A549 (cell line): ENCODE measurements around the gene MITF. TPM values are rescaled to one million over a fixed set of nuclear protein-coding genes. Genes with fewer than 3 reads are reported as not detected.

Source experiments
- ATAC-seq, 2 experiments: fragments of 200-7000 bp in 1 of 2; fragments of >200 bp in 1 of 2; cut with Nextera tagmentation in 1 of 2; cut with Tn5 transposase in 1 of 2; 3 replicates each; pipeline versions ENCODE4 v1.8.0 to v1.9.1; 2018 to 2020; ENCODE audit warnings: mild to moderate bottlenecking in 1 of 2, moderate library complexity in 1 of 2
- CTCF ChIA-PET: fragments of 300-600 bp; sonication (Branson Sonifier 250); formaldehyde crosslinking; extraction: SDS; loops from one replicate; lab custom pipeline; 2021; ENCODE audit warnings: antibody characterized with exemption, inconsistent platforms; lab: Yijun Ruan, JAX
- POLR2A ChIA-PET: fragments of 350-600 bp; formaldehyde crosslinking; extraction: SDS; loops from one replicate; lab custom pipeline; 2021; ENCODE audit warnings: antibody characterized with exemption, inconsistent platforms; lab: Yijun Ruan, JAX
- DNase-seq, 2 experiments: peaks; one replicate each; pipeline versions ENCODE4 v3.0.0 to v3.0.0-alpha.2; 2011 to 2016; ENCODE audit warnings: low read depth in 1 of 2, low spot score in 1 of 2
- FAIRE-seq: peaks from 2 replicates; lab custom pipeline; 2011; peaks lifted over from hg19 to GRCh38; lab: Jason Lieb, UNC
- H3K27ac ChIP-seq, 2 experiments: fragments of >200 bp; sonication (Bioruptor Twin); formaldehyde crosslinking; 3 replicates each; pipeline ENCODE4 v1.5.1; 2016 to 2017
- H3K4me1 ChIP-seq: fragments of >200 bp; sonication (Bioruptor Twin); formaldehyde crosslinking; 3 replicates; pipeline ENCODE4 v1.6.1; 2016
- H3K4me2 ChIP-seq: fragments of >200 bp; sonication (Bioruptor Twin); formaldehyde crosslinking; 3 replicates; pipeline ENCODE4 v1.6.1; 2016
- H3K4me3 ChIP-seq: fragments of >200 bp; sonication (Bioruptor Twin); formaldehyde crosslinking; 3 replicates; pipeline ENCODE4 v1.5.1; 2016
- H3K9me3 ChIP-seq: fragments of >200 bp; sonication (Bioruptor Twin); formaldehyde crosslinking; 3 replicates; pipeline ENCODE4 v1.6.1; 2016
- CBX2 ChIP-seq: fragments of 200-600 bp; sonication (generic); IDR thresholded peaks from 2 replicates; pipeline ENCODE4 v1.6.1; 2016; ENCODE audit warnings: low read depth, mild to moderate bottlenecking, borderline replicate concordance
- CHD2 ChIP-seq: fragments of 150-350 bp; IDR thresholded peaks from 2 replicates; pipeline ENCODE4 v1.6.1; 2014; ENCODE audit warnings: low read length; ENCODE audit not compliant: partially characterized antibody
- ESRRA ChIP-seq: fragments of 150-350 bp; IDR thresholded peaks from 2 replicates; pipeline ENCODE4 v1.6.1; 2014; ENCODE audit warnings: mild to moderate bottlenecking, low read length, borderline replicate concordance
- FOSB ChIP-seq: fragments of 250-450 bp; sonication (Bioruptor Pico); IDR thresholded peaks from 2 replicates; pipeline ENCODE4 v1.5.0; 2020; ENCODE audit warnings: mild to moderate bottlenecking, moderate library complexity
- FOSL2 ChIP-seq, 2 experiments: fragments of 450-650 bp in 1 of 2; fragments of >200 bp in 1 of 2; sonication (Bioruptor Twin) in 1 of 2; formaldehyde crosslinking; IDR thresholded peaks; 2 replicates each; pipeline versions ENCODE4 v1.5.0 to v1.6.1; 2016 to 2020; ENCODE audit warnings: mild to moderate bottlenecking in 1 of 2, moderate library complexity in 1 of 2
- FOXS1 ChIP-seq: fragments of 250-450 bp; sonication (Bioruptor Pico); IDR thresholded peaks from 2 replicates; pipeline ENCODE4 v1.5.0; 2020; ENCODE audit warnings: mild to moderate bottlenecking, moderate library complexity
- GATA3 ChIP-seq: IDR thresholded peaks from 2 replicates; pipeline ENCODE4 v1.6.1; 2012; ENCODE audit warnings: borderline replicate concordance
- HEYL ChIP-seq: fragments of 250-450 bp; sonication (Bioruptor Pico); IDR thresholded peaks from 2 replicates; pipeline ENCODE4 v1.8.0; 2021; ENCODE audit warnings: mild to moderate bottlenecking, moderate library complexity
- HOXB5 ChIP-seq: fragments of 250-450 bp; sonication (Bioruptor Pico); IDR thresholded peaks from 2 replicates; pipeline ENCODE4 v1.5.0; 2020; ENCODE audit warnings: mild to moderate bottlenecking, moderate library complexity
- KDM1A ChIP-seq: fragments of 200-600 bp; sonication (generic); IDR thresholded peaks from 2 replicates; pipeline ENCODE4 v1.6.1; 2016; ENCODE audit warnings: low read depth, mild to moderate bottlenecking
- KDM5A ChIP-seq: fragments of 200-600 bp; sonication (generic); IDR thresholded peaks from 2 replicates; pipeline ENCODE4 v1.6.1; 2016; ENCODE audit warnings: antibody characterized with exemption, mild to moderate bottlenecking
- MAZ ChIP-seq: fragments of 150-350 bp; IDR thresholded peaks from 2 replicates; pipeline ENCODE4 v1.6.1; 2014; ENCODE audit warnings: antibody characterized with exemption, low read depth, low read length, borderline replicate concordance
- NPAS2 ChIP-seq: fragments of 250-450 bp; sonication (Bioruptor Pico); IDR thresholded peaks from 2 replicates; pipeline ENCODE4 v1.8.0; 2022; ENCODE audit warnings: mild to moderate bottlenecking, moderate library complexity, borderline replicate concordance
- POLR2AphosphoS2 ChIP-seq: conservative IDR thresholded peaks from 2 replicates; pipeline ENCODE4 v1.6.1; 2012; ENCODE audit warnings: low read length, improper control_type of control experiment, inconsistent platforms
- RFX5 ChIP-seq: fragments of 450-650 bp; IDR thresholded peaks from 2 replicates; pipeline ENCODE4 v1.7.1; 2014; ENCODE audit warnings: antibody characterized with exemption, mild to moderate bottlenecking, moderate library complexity
- TP53 ChIP-seq: fragments of 250-450 bp; sonication (Bioruptor Pico); IDR thresholded peaks from 2 replicates; pipeline ENCODE4 v1.5.0; 2021; ENCODE audit warnings: mild to moderate bottlenecking, moderate library complexity
- WGBS: methylation state at CpG from one replicate; pipeline ENCODE4 v1.1.6; 2017; ENCODE audit errors: missing lambda C conversion rate; 5-methylcytosine and 5-hydroxymethylcytosine counted together
- polyA plus RNA-seq, 4 experiments: library from polyadenylated mRNA; depleted of rRNA in 3 of 4; stranded (reverse); fragments of >200 nt; fragmentation: RNase III in 1 of 4; extraction: RNeasy Plus Mini Kit Qiagen cat#74134 plus additional on column Dnase treatment in 1 of 4; gene quantifications; 2 replicates in 3 of 4; 3 replicates in 1 of 4; pipeline ENCODE4 v1.2.3, GENCODE V29; 2011 to 2017
- TF ChIP-seq, protein P1 (sequence below): IDR thresholded peaks from 2 replicates; pipeline ENCODE4 v1.6.1; 2012
- TF ChIP-seq, protein P2 (sequence below): fragments of >200 bp; sonication (Bioruptor Twin); formaldehyde crosslinking; IDR thresholded peaks from 3 replicates; pipeline ENCODE4 v1.6.1; 2016
- TF ChIP-seq, protein P3 (sequence below): IDR thresholded peaks from 2 replicates; pipeline ENCODE4 v1.6.1; 2012; ENCODE audit warnings: low read depth, borderline replicate concordance

The MITF gene
- polyA plus RNA-seq, 2 of the 4 experiments (the other 2 are of a cell fraction), result 14.3 to 15.9 TPM

DNA sequence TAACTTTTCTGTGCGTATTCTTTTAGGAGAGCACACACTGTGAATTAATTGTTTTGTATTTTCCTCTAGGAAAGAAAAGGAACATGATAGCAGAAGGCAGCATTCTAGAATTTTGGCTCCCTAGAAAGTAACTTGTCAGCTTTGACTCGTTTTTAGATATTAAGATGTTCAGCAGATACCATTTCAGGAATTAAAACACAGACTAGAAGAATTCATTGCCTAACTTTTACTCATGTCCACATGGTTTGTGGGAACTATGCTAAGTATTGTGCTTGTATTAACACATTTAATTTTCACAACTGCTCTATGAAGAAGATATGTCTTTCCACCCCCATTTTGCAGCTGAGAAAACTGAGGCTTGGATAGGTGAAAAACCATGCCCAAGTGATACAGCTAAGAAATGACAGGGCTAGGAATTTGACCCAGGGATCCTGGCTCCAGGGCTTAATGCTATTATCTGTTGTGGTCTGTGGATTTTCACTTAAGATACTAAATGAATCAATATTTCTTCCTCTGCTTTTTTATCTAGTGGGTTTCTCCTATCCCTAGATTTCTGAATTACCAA is 128.8 kb downstream of the MITF start:
- ATAC-seq, result no peak
- Histone ChIP-seq H3K4me2 (peak overlapping the region; percentile 89), H3K27ac (peak overlapping the region; percentile 80), H3K9me3 (no peaks in the 10 kb centered on the region), H3K4me1 (peaks cover 75% of the 10 kb centered on the region), H3K4me3 (peak overlapping the region; percentile 45)
- no peak for TF ChIP-seq POLR2AphosphoS2
- no peak for TF ChIP-seq MAZ
- TF ChIP-seq KDM1A, result peak; percentile 89
- TF ChIP-seq FOSB (CRISPR knock-in tag), result no peak
- TF ChIP-seq, protein P1, sequence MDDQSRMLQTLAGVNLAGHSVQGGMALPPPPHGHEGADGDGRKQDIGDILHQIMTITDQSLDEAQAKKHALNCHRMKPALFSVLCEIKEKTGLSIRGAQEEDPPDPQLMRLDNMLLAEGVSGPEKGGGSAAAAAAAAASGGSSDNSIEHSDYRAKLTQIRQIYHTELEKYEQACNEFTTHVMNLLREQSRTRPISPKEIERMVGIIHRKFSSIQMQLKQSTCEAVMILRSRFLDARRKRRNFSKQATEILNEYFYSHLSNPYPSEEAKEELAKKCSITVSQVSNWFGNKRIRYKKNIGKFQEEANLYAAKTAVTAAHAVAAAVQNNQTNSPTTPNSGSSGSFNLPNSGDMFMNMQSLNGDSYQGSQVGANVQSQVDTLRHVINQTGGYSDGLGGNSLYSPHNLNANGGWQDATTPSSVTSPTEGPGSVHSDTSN, result no peak
- DNase-seq, result no peak
- CTCF ChIA-PET, result interaction anchor here (0.6 to 3.0 kb wide), 5 partner anchors 12 to 395 kb away, joined by 3 to 16 read pairs (median 3); no protein-coding TSS in a partner anchor
- FAIRE-seq, result peak; percentile 76
- POLR2A ChIA-PET, result interaction anchor here (0.7 kb wide), 1 partner anchor 12 kb away, joined by 3 read pairs; no protein-coding TSS in a partner anchor
- WGBS, result 45% methylated on average over 2 of the region's 2 CpGs

DNA sequence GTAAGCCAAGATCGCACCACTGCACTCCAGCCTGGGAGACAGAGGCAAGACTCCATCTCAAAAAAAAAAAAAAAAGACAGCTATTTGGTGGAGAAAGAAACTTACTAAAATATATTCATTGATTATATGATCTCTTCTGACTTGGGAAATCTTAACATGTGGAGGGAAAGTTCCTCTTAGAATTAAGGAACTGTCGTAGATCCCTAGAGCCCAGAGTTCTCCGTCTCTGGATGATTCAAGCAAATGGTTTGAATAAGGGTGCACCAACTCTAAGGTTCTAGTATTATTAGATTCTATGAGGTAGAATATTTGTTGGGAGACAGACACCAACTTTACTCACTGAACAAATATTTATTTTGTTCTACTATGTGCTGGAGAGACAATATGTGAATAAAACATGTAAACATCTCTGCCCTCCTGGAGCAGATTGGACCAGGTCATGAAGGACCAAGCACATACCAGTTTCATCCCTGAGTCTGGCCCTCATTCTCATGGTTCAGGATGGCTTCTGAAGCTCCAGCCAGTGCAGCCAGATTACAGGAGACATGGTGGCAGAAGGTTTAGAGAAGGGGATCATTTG is 129.7 kb downstream of the MITF start:
- Histone ChIP-seq H3K4me1 (peaks cover 84% of the 10 kb centered on the region), H3K9me3 (no peaks in the 10 kb centered on the region), H3K27ac (peak overlapping the region; percentile 80), H3K4me3 (no peak overlapping the region), H3K4me2 (peak overlapping the region; percentile 89)
- POLR2A ChIA-PET, result interaction anchor here (0.7 kb wide), 1 partner anchor 11 kb away, joined by 3 read pairs; no protein-coding TSS in a partner anchor
- peak in 1 of 2 experiments; percentile 52 for DNase-seq
- WGBS, result 41% methylated on average over 3 of the region's 3 CpGs
- FAIRE-seq, result no peak
- peak in 1 of 2 experiments; percentile 62; a peak in 3 of 6 replicates for ATAC-seq
- CTCF ChIA-PET, result interaction anchor here (1.1 kb wide), 1 partner anchor 178 kb away, joined by 3 read pairs; no protein-coding TSS in a partner anchor
- no peak for TF ChIP-seq NPAS2 (CRISPR knock-in tag)
- TF ChIP-seq GATA3, result peak; percentile 47; the same call in 1 of the 2 replicates
- no peak for TF ChIP-seq TP53 (CRISPR knock-in tag)
- TF ChIP-seq FOSB (CRISPR knock-in tag), result no peak
- TF ChIP-seq, protein P2, sequence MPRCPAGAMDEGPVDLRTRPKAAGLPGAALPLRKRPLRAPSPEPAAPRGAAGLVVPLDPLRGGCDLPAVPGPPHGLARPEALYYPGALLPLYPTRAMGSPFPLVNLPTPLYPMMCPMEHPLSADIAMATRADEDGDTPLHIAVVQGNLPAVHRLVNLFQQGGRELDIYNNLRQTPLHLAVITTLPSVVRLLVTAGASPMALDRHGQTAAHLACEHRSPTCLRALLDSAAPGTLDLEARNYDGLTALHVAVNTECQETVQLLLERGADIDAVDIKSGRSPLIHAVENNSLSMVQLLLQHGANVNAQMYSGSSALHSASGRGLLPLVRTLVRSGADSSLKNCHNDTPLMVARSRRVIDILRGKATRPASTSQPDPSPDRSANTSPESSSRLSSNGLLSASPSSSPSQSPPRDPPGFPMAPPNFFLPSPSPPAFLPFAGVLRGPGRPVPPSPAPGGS, result no peak
- no peak for TF ChIP-seq ESRRA
- TF ChIP-seq HEYL (CRISPR knock-in tag), result no peak
- TF ChIP-seq FOXS1 (CRISPR knock-in tag), result no peak
- TF ChIP-seq FOSL2 (IDR thresholded peaks at IDR 0.05), result no peak
- peak; percentile 28; the same call in 1 of the 2 replicates for TF ChIP-seq FOSL2 (CRISPR knock-in tag; IDR thresholded peaks at IDR 0.05)

DNA sequence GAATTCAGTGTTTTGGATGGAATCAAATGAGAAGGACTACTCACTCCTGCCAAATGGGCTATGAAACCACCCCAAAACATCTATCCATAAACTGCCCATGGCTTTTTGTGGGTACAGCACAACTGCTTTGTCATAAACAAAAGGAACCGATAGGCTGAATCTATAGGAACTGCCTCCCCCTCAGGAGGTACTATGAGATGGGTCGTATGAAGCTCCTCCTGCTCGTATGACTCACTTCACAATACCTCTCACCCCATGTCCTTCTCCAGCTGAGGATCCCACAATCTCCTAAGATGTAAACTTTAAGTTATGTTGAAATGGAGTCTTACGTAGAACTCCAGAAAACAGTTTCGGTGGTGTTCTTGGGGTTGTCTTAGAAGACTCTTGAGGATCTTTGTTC is 130.4 kb downstream of the MITF start:
- 48% methylated on average over 5 of the region's 5 CpGs for WGBS
- TF ChIP-seq CBX2 (no peak), KDM5A (no peak), CHD2 (no peak), FOSL2 (IDR thresholded peaks at IDR 0.05) (no peak), FOSL2 (CRISPR knock-in tag; IDR thresholded peaks at IDR 0.05) (peak; percentile 46), RFX5 (peak; percentile 79), HOXB5 (no peak)
- TF ChIP-seq, protein P3, sequence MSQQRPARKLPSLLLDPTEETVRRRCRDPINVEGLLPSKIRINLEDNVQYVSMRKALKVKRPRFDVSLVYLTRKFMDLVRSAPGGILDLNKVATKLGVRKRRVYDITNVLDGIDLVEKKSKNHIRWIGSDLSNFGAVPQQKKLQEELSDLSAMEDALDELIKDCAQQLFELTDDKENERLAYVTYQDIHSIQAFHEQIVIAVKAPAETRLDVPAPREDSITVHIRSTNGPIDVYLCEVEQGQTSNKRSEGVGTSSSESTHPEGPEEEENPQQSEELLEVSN, result no peak
- DNase-seq, result peak in 1 of 2 experiments; percentile 39
- H3K27ac ChIP-seq, result peak overlapping the region; percentile 80
- no peak for FAIRE-seq
- ChIA-PET CTCF (interaction anchor here (1.3 kb wide), 1 partner anchor 29 kb away, joined by 3 read pairs; no protein-coding TSS in a partner anchor), POLR2A (no interaction called here)
- peak; percentile 42 to 63; a peak in 3 of 6 replicates for ATAC-seq
- no peaks in the 10 kb centered on the region for H3K9me3 ChIP-seq
- peak overlapping the region; percentile 89 for H3K4me2 ChIP-seq
- peak overlapping the region; percentile 6; the same call in 1 of the 3 replicates for H3K4me3 ChIP-seq
- peaks cover 78% of the 10 kb centered on the region for H3K4me1 ChIP-seq
